Measurements from ENCODE around the gene PLA2G4C.

PLA2G4C gene

DNA sequence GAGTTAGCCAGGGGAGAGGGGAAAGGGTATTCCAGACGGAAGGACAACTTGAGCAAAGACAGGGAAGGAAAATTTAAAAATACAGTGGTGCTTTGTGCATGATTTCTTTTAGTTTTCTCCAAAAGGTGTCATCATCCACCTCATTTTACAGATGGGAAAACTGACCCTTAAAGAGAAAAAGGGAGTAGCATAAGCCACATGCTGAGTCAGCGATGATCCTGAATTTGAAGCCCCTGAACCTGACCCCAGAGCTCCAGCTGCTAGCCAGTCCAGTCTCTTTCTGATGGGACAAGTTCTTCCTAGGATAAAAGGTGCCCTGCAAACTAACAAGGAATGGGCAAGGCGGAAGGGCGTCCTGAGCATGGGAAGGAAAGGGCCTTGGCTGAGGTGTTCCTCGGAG is 77.0 kb downstream of the PLA2G4C start:
- Histone ChIP-seq H4K5ac (ENCODE audit: low read length) (no peak overlapping the region), H2BK5ac (ENCODE audit: low read length) (no peak overlapping the region), H3K4me1 (ENCODE audit: control insufficient read depth, low read depth, low read length) (no peaks in the 10 kb centered on the region), H3K27me3 (ENCODE audit: insufficient read depth, low read length, poor library complexity) (no peaks in the 10 kb centered on the region), H3K79me2 (ENCODE audit: control insufficient read depth, insufficient read depth, low read length) (no peaks in the 10 kb centered on the region), H3K9ac (ENCODE audit: low read length) (no peak overlapping the region), H2BK15ac (replicated peaks; ENCODE audit: low read depth) (no peak overlapping the region), H4K8ac (ENCODE audit: low read depth, low read length) (no peak overlapping the region), H3K79me1 (ENCODE audit: low read length) (no peaks in the 10 kb centered on the region), H3K23ac (ENCODE audit: low read length) (no peak overlapping the region), H3K56ac (ENCODE audit: low read length) (no peak overlapping the region), H3K4me2 (ENCODE audit: low read length) (no peak overlapping the region), H3K18ac (ENCODE audit: low read length) (no peak overlapping the region), H3K27ac (ENCODE audit: low read depth, low read length) (no peak overlapping the region), H3K36me3 (ENCODE audit: control insufficient read depth, insufficient read depth, low read length) (no peaks in the 10 kb centered on the region), H2AK5ac (ENCODE audit: low read length) (no peak overlapping the region), H3K4ac (ENCODE audit: low read depth, low read length) (no peak overlapping the region), H2BK120ac (ENCODE audit: low read depth, low read length) (no peak overlapping the region), H3K4me3 (ENCODE audit: low read length) (no peak overlapping the region)
- no peak for DNase-seq
- WGBS (ENCODE audit: extremely low coverage, insufficient coverage, low lambda C conversion rate), result no CpG with 5 or more reads among the region's 5 CpGs

- Histone ChIP-seq H2AK5ac (ENCODE audit: low read length) (no peak overlapping the region), H3K79me1 (ENCODE audit: low read length) (no peaks in the 10 kb centered on the region), H3K9ac (ENCODE audit: low read length) (no peak overlapping the region), H3K56ac (ENCODE audit: low read length) (no peak overlapping the region), H3K4ac (ENCODE audit: low read depth, low read length) (no peak overlapping the region), H3K4me1 (ENCODE audit: control insufficient read depth, low read depth, low read length) (no peaks in the 10 kb centered on the region), H2BK15ac (replicated peaks; ENCODE audit: low read depth) (no peak overlapping the region), H3K4me3 (ENCODE audit: low read length) (no peak overlapping the region), H3K18ac (ENCODE audit: low read length) (no peak overlapping the region), H3K23ac (ENCODE audit: low read length) (no peak overlapping the region), H3K36me3 (ENCODE audit: control insufficient read depth, insufficient read depth, low read length) (no peaks in the 10 kb centered on the region), H4K8ac (ENCODE audit: low read depth, low read length) (no peak overlapping the region), H2BK120ac (ENCODE audit: low read depth, low read length) (no peak overlapping the region), H3K27me3 (ENCODE audit: insufficient read depth, low read length, poor library complexity) (no peaks in the 10 kb centered on the region), H2BK5ac (ENCODE audit: low read length) (no peak overlapping the region), H4K5ac (ENCODE audit: low read length) (no peak overlapping the region), H3K4me2 (ENCODE audit: low read length) (no peak overlapping the region), H3K79me2 (ENCODE audit: control insufficient read depth, insufficient read depth, low read length) (no peaks in the 10 kb centered on the region), H3K27ac (ENCODE audit: low read depth, low read length) (no peak overlapping the region)
- no CpG with 5 or more reads among the region's 10 CpGs for WGBS (ENCODE audit: extremely low coverage, insufficient coverage, low lambda C conversion rate)
- DNase-seq, result no peak
Measured at GRCh38 chr19:48030073-48030472, 80.5 kb downstream of the PLA2G4C start.

DNA sequence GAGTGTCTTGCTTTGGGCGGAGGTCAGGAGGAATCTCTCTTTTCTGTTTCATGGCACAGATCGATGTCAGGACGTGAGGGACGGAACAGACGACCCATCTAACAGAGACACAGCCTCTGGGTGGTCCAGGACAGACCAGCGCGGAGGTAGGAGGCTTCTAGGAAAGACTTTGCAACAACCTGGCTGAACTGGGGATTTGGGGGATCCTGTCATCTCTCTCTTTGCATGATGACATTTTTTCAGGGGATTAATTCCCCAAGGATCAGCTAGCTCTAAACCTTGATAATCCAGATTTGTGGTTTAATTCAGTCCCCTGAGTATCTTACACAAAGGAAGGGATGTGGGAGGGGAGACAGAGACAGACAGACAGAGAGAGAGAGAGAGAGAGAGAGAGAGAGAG is 81.2 kb downstream of the PLA2G4C start:
- WGBS (ENCODE audit: extremely low coverage, insufficient coverage, low lambda C conversion rate), result no CpG with 5 or more reads among the region's 7 CpGs
- no peak overlapping the region for H4K5ac ChIP-seq (ENCODE audit: low read length)

DNA sequence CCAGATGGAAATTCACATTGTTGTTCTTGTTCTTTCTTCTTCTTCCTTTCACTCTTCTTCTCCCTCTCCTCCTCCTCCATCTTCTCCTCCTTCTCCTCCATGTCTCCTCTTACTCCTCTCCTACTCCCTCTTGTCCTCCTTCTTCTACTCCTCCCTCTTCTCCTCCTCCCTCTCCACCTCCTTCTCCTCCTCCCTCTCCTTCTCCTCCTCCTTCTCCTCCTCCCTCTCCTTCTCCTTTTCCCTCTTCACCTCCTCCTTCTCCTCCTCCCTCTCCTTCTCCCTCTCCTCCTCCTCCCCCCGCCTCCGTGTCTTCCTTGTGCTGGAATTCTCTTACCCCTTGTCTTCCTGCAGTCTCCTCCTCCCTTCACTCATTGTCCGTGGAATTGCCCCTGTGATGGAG is 85.1 kb downstream of the PLA2G4C start:
- no peak overlapping the region for H3K27ac ChIP-seq (ENCODE audit: low read depth, low read length)
- no peak overlapping the region for H2AK5ac ChIP-seq (ENCODE audit: low read length)
- H3K23ac ChIP-seq (ENCODE audit: low read length), result no peak overlapping the region
- no peak overlapping the region for H3K4me3 ChIP-seq (ENCODE audit: low read length)
- H3K36me3 ChIP-seq (ENCODE audit: control insufficient read depth, insufficient read depth, low read length), result no peaks in the 10 kb centered on the region
- H3K56ac ChIP-seq (ENCODE audit: low read length), result no peak overlapping the region
- no peak overlapping the region for H3K4me2 ChIP-seq (ENCODE audit: low read length)
- no peak overlapping the region for H2BK5ac ChIP-seq (ENCODE audit: low read length)
- H4K8ac ChIP-seq (ENCODE audit: low read depth, low read length), result no peak overlapping the region
- no peaks in the 10 kb centered on the region for H3K79me1 ChIP-seq (ENCODE audit: low read length)
- H3K4me1 ChIP-seq (ENCODE audit: control insufficient read depth, low read depth, low read length), result no peaks in the 10 kb centered on the region
- DNase-seq, result no peak
- no peak overlapping the region for H3K9ac ChIP-seq (ENCODE audit: low read length)
- H2BK120ac ChIP-seq (ENCODE audit: low read depth, low read length), result no peak overlapping the region
- no peak overlapping the region for H4K5ac ChIP-seq (ENCODE audit: low read length)
- H3K27me3 ChIP-seq (ENCODE audit: insufficient read depth, low read length, poor library complexity), result no peaks in the 10 kb centered on the region
- WGBS (ENCODE audit: extremely low coverage, insufficient coverage, low lambda C conversion rate), result no CpG with 5 or more reads among the region's 3 CpGs
- H3K4ac ChIP-seq (ENCODE audit: low read depth, low read length), result no peak overlapping the region
- no peak overlapping the region for H3K18ac ChIP-seq (ENCODE audit: low read length)
- no peak overlapping the region for H2BK15ac ChIP-seq (replicated peaks; ENCODE audit: low read depth)
- H3K79me2 ChIP-seq (ENCODE audit: control insufficient read depth, insufficient read depth, low read length), result no peaks in the 10 kb centered on the region

More for the DNA sequence above, 81.2 kb downstream of the PLA2G4C start:
- H3K4me1 ChIP-seq (ENCODE audit: control insufficient read depth, low read depth, low read length), result no peaks in the 10 kb centered on the region
- no peaks in the 10 kb centered on the region for H3K79me2 ChIP-seq (ENCODE audit: control insufficient read depth, insufficient read depth, low read length)
- no peak overlapping the region for H2AK5ac ChIP-seq (ENCODE audit: low read length)
- H3K36me3 ChIP-seq (ENCODE audit: control insufficient read depth, insufficient read depth, low read length), result no peaks in the 10 kb centered on the region
- H3K4me2 ChIP-seq (ENCODE audit: low read length), result no peak overlapping the region
- H3K79me1 ChIP-seq (ENCODE audit: low read length), result no peaks in the 10 kb centered on the region
- no peak overlapping the region for H4K8ac ChIP-seq (ENCODE audit: low read depth, low read length)
- DNase-seq, result no peak
- H3K27ac ChIP-seq (ENCODE audit: low read depth, low read length), result no peak overlapping the region
- H3K23ac ChIP-seq (ENCODE audit: low read length), result no peak overlapping the region
- H3K4me3 ChIP-seq (ENCODE audit: low read length), result no peak overlapping the region
- H2BK5ac ChIP-seq (ENCODE audit: low read length), result no peak overlapping the region
- no peaks in the 10 kb centered on the region for H3K27me3 ChIP-seq (ENCODE audit: insufficient read depth, low read length, poor library complexity)
- no peak overlapping the region for H2BK15ac ChIP-seq (replicated peaks; ENCODE audit: low read depth)
- H3K4ac ChIP-seq (ENCODE audit: low read depth, low read length), result no peak overlapping the region
- H3K56ac ChIP-seq (ENCODE audit: low read length), result no peak overlapping the region
- no peak overlapping the region for H3K18ac ChIP-seq (ENCODE audit: low read length)
- no peak overlapping the region for H2BK120ac ChIP-seq (ENCODE audit: low read depth, low read length)
- no peak overlapping the region for H3K9ac ChIP-seq (ENCODE audit: low read length)

- no peaks in the 10 kb centered on the region for H3K79me1 ChIP-seq (ENCODE audit: low read length)
- no peak overlapping the region for H3K27ac ChIP-seq (ENCODE audit: low read depth, low read length)
- no peak overlapping the region for H2BK120ac ChIP-seq (ENCODE audit: low read depth, low read length)
- DNase-seq, result no peak
- no peak overlapping the region for H2BK5ac ChIP-seq (ENCODE audit: low read length)
- no peak overlapping the region for H3K4ac ChIP-seq (ENCODE audit: low read depth, low read length)
- H3K36me3 ChIP-seq (ENCODE audit: control insufficient read depth, insufficient read depth, low read length), result no peaks in the 10 kb centered on the region
- no peaks in the 10 kb centered on the region for H3K27me3 ChIP-seq (ENCODE audit: insufficient read depth, low read length, poor library complexity)
- no peak overlapping the region for H2BK15ac ChIP-seq (replicated peaks; ENCODE audit: low read depth)
- H3K4me1 ChIP-seq (ENCODE audit: control insufficient read depth, low read depth, low read length), result no peaks in the 10 kb centered on the region
- no peak overlapping the region for H3K4me3 ChIP-seq (ENCODE audit: low read length)
- no peak overlapping the region for H3K18ac ChIP-seq (ENCODE audit: low read length)
- H3K56ac ChIP-seq (ENCODE audit: low read length), result no peak overlapping the region
- H3K9ac ChIP-seq (ENCODE audit: low read length), result no peak overlapping the region
- no peak overlapping the region for H4K8ac ChIP-seq (ENCODE audit: low read depth, low read length)
- no peak overlapping the region for H4K5ac ChIP-seq (ENCODE audit: low read length)
- WGBS (ENCODE audit: extremely low coverage, insufficient coverage, low lambda C conversion rate), result no CpG with 5 or more reads among the region's 3 CpGs
- H2AK5ac ChIP-seq (ENCODE audit: low read length), result no peak overlapping the region
- H3K23ac ChIP-seq (ENCODE audit: low read length), result no peak overlapping the region
- H3K79me2 ChIP-seq (ENCODE audit: control insufficient read depth, insufficient read depth, low read length), result no peaks in the 10 kb centered on the region
- H3K4me2 ChIP-seq (ENCODE audit: low read length), result no peak overlapping the region
Measured at GRCh38 chr19:48023518-48023917, 87.1 kb downstream of the PLA2G4C start.

DNA sequence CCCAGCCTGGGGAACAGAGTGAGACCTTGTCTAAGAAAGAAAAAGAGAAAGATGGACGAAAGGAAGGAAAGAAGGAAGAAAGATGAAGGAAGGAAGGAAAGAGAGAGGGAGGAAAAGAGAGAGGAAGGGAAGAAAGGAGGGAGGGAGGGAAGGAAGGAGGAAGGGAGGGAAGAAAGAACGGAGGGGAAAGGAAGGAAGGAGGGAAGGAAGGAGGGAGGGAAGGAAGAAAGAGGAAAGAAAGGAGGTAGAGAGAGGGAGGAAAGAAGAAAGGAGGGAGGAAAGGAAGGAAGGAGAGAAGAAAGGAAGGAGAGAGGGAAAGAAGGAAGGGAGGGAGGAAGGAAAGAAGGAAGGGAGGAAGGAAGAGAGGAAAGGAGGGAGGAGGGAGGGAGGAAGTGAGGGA is 87.6 kb downstream of the PLA2G4C start:
- no peak overlapping the region for H2BK120ac ChIP-seq (ENCODE audit: low read depth, low read length)
- H3K27me3 ChIP-seq (ENCODE audit: insufficient read depth, low read length, poor library complexity), result no peaks in the 10 kb centered on the region
- no peak overlapping the region for H3K27ac ChIP-seq (ENCODE audit: low read depth, low read length)
- H3K36me3 ChIP-seq (ENCODE audit: control insufficient read depth, insufficient read depth, low read length), result no peaks in the 10 kb centered on the region
- no peaks in the 10 kb centered on the region for H3K79me2 ChIP-seq (ENCODE audit: control insufficient read depth, insufficient read depth, low read length)
- no peak overlapping the region for H2BK15ac ChIP-seq (replicated peaks; ENCODE audit: low read depth)
- DNase-seq, result no peak
- no peak overlapping the region for H3K56ac ChIP-seq (ENCODE audit: low read length)
- H2BK5ac ChIP-seq (ENCODE audit: low read length), result no peak overlapping the region
- H4K5ac ChIP-seq (ENCODE audit: low read length), result no peak overlapping the region
- H3K9ac ChIP-seq (ENCODE audit: low read length), result no peak overlapping the region
- H3K4me1 ChIP-seq (ENCODE audit: control insufficient read depth, low read depth, low read length), result no peaks in the 10 kb centered on the region
- H4K8ac ChIP-seq (ENCODE audit: low read depth, low read length), result no peak overlapping the region
- H3K4me3 ChIP-seq (ENCODE audit: low read length), result no peak overlapping the region
- no peak overlapping the region for H3K18ac ChIP-seq (ENCODE audit: low read length)
- WGBS (ENCODE audit: extremely low coverage, insufficient coverage, low lambda C conversion rate), result 100% methylated on average over 1 of the region's 2 CpGs
- H3K79me1 ChIP-seq (ENCODE audit: low read length), result no peaks in the 10 kb centered on the region
- H3K4ac ChIP-seq (ENCODE audit: low read depth, low read length), result no peak overlapping the region
- H3K23ac ChIP-seq (ENCODE audit: low read length), result no peak overlapping the region
- no peak overlapping the region for H3K4me2 ChIP-seq (ENCODE audit: low read length)
- H2AK5ac ChIP-seq (ENCODE audit: low read length), result no peak overlapping the region

Data from mesendoderm (in vitro differentiated cells).